HG03196 (cell line): Measurements from ENCODE around the gene CFAP298.
A peak's percentile ranks its signal among the peaks of the same experiment; 100 is the strongest.
"Not testable (repeated sequence)": the region's sequence is repeated elsewhere in the genome, so short reads cannot be mapped to it uniquely, and the experiment has no call there.

Source experiments
- ATAC-seq: cut with Tn5 transposase; IDR thresholded peaks from one replicate; pipeline ENCODE4 v1.9.1; 2021; ENCODE audit not compliant: unreplicated experiment

The CFAP298 gene

GRCh38 chr21:32569261-32570230 lies 42.6 kb downstream of the CFAP298 start:
- ATAC-seq = peak; percentile 63

- ATAC-seq = no peak
These were observed 44.6 kb downstream of the CFAP298 start for GRCh38 chr21:32567626-32568025.

GRCh38 chr21:32566741-32567389 lies 45.3 kb downstream of the CFAP298 start:
- ATAC-seq = no peak

GRCh38 chr21:32565856-32566465 lies 46.2 kb downstream of the CFAP298 start:
- ATAC-seq = no peak

- no peak for ATAC-seq
These were observed 49.3 kb downstream of the CFAP298 start for GRCh38 chr21:32562915-32563314.

GRCh38 chr21:32562426-32562825 lies 49.8 kb downstream of the CFAP298 start:
- no peak for ATAC-seq

GRCh38 chr21:32561476-32561875 lies 50.7 kb downstream of the CFAP298 start:
- ATAC-seq = not testable (repeated sequence)

GRCh38 chr21:32560896-32561295 lies 51.3 kb downstream of the CFAP298 start:
- no peak for ATAC-seq

- no peak for ATAC-seq
These were observed 53.1 kb downstream of the CFAP298 start for GRCh38 chr21:32559006-32559610.

GRCh38 chr21:32558106-32558505 lies 54.1 kb downstream of the CFAP298 start:
- no peak for ATAC-seq

- no peak for ATAC-seq
These were observed 57.1 kb downstream of the CFAP298 start for GRCh38 chr21:32554832-32555638.

GRCh38 chr21:32549886-32550285 lies 62.3 kb downstream of the CFAP298 start:
- ATAC-seq = no peak

GRCh38 chr21:32549440-32549839 lies 62.7 kb downstream of the CFAP298 start:
- ATAC-seq = no peak
